Measurements from ENCODE around the gene CELF1.

- no peak for TF ChIP-seq CTCF (IDR thresholded peaks at IDR 0.05; ENCODE audit: low read length)
- TF ChIP-seq EZH2 (optimal IDR thresholded peaks at IDR 0.05; ENCODE audit: low read depth, low read length) = no peak
- TF ChIP-seq EZH2phosphoT487 (IDR thresholded peaks at IDR 0.05; ENCODE audit: low read length) = no peak
Measured at GRCh38 chr11:47589118-47589517, 36.2 kb upstream of the CELF1 start.

All from MM.1S (cell line).